ENCODE data around the gene PLXNA2. TPM values are rescaled to one million over a fixed set of nuclear protein-coding genes. Genes with fewer than 3 reads are reported as not detected.

Gene PLXNA2
- total and polyA plus RNA-seq, 2 of the 4 experiments (the other 2 are of a cell fraction), result 0.72 to 1.1 TPM

DNA sequence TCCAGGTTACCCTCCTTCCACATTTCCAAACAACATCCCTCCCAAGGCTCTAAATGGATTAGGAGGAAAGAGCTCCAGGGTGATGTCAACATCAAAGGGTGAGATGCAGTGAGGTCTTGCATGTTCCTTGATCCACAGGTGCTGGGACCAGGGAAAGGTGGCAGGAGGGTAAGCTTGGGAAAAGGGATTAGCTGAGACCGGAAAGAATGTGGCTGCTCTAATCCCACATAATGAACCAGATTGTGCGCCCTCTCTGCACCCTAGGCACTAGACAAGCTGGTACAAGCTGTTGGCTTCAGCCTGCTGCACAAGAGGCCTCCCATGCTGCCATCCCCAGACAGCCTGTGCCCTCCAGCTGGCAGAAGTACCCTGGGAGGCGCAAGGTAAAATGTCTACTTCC, 34.9 kb downstream of the PLXNA2 start:
- Histone ChIP-seq H2BK15ac (ENCODE audit: low read depth, low read length) (peak overlapping the region; percentile 66; the same call in 2 of the 3 replicates), H3K4ac (ENCODE audit: low read depth, low read length) (peak overlapping the region; percentile 75), H2AK9ac (replicated peaks; ENCODE audit: low read depth, low read length, poor library complexity) (no peak overlapping the region), H3K36me3 (ENCODE audit: control insufficient read depth, insufficient read depth, low read length) (no peaks in the 10 kb centered on the region), H3K18ac (ENCODE audit: low read depth, low read length) (no peak overlapping the region), H3K27ac (ENCODE audit: insufficient read depth, low read length) (no peak overlapping the region), H3K27me3 (ENCODE audit: control insufficient read depth, insufficient read depth, low read length) (no peaks in the 10 kb centered on the region), H2AK5ac (ENCODE audit: low read depth, low read length) (peak overlapping the region; percentile 56), H3K23ac (ENCODE audit: low read depth, low read length) (no peak overlapping the region), H2BK5ac (ENCODE audit: low read depth, low read length, poor library complexity, severe bottlenecking) (peak overlapping the region; percentile 24), H2AFZ (replicated peaks; ENCODE audit: low read length, poor library complexity) (no peak overlapping the region), H3K4me1 (ENCODE audit: control insufficient read depth, insufficient read depth, low read length) (peaks cover 20% of the 10 kb centered on the region), H4K20me1 (ENCODE audit: insufficient read depth, low read length) (no peaks in the 10 kb centered on the region), H2BK20ac (ENCODE audit: low read depth, low read length) (peak overlapping the region; percentile 80; the same call in 1 of the 2 replicates), H3K4me2 (ENCODE audit: low read depth, low read length) (no peak overlapping the region), H4K5ac (ENCODE audit: low read depth, low read length) (no peak overlapping the region), H4K91ac (ENCODE audit: insufficient read depth, low read depth, low read length) (peak overlapping the region; percentile 46), H3K4me3 (ENCODE audit: insufficient read depth, low read depth, low read length) (no peak overlapping the region), H3K9me1 (ENCODE audit: insufficient read depth, low read length) (peaks cover 36% of the 10 kb centered on the region), H3K56ac (ENCODE audit: extremely low read depth, insufficient read depth, low read length) (no peak overlapping the region), H2BK120ac (ENCODE audit: low read depth, low read length) (peak overlapping the region; percentile 70), H4K8ac (ENCODE audit: low read depth in 2 of 2, low read length in 2 of 2) (peak overlapping the region in 1 of 2 experiments; percentile 54; a peak in 1 of 4 replicates), H3K14ac (replicated peaks; ENCODE audit: low read depth, low read length) (peak overlapping the region; percentile 71; the same call in 1 of the 2 replicates), H3K9me3 (ENCODE audit: control insufficient read depth, insufficient read depth, low read length) (no peaks in the 10 kb centered on the region), H3K79me1 (ENCODE audit: low read depth in 1 of 2, low read length in 2 of 2) (peaks cover 0 to 55% of the 10 kb centered on the region in 2 experiments; a peak in 3 of 4 replicates), H3K9ac (ENCODE audit: low read depth, low read length) (no peak overlapping the region)
- intact Hi-C loops (cut with micrococcal nuclease), result no loop called here
- in situ Hi-C loops (cut with MboI; ENCODE audit: low sequenced_read_pairs), result no loop called here
- POLR2A ChIA-PET (ENCODE audit: unreplicated experiment), result no interaction called here
- WGBS, 2 experiments (ENCODE audit: extremely low coverage in 2 of 2, insufficient read length in 1 of 2), result no CpG with 5 or more reads among the region's 3 CpGs
- BruUV-seq (replicated peaks), result no TSS peak
- dilution Hi-C loops (cut with HindIII; ENCODE audit: low sequenced_read_pairs, unreplicated experiment), result no loop called here
- ATAC-seq (ENCODE audit: low read depth), result no peak
- no peak for TF ChIP-seq MAFK (IDR thresholded peaks at IDR 0.05; ENCODE audit: low read depth, low read length)
- CTCF ChIA-PET, result interaction anchor here (0.6 kb wide), 1 partner anchor 187 kb away, joined by 6 read pairs; no protein-coding TSS in a partner anchor
- DNase-seq, result no peak
